Ovary (tissue), 3 donors: ENCODE results near the gene ADSL.

ENCODE experiments used
- CTCF ChIP-seq, 3 donors: fragments of 450-650 bp in 2 of 3; fragments of 200-600 bp in 1 of 3; IDR thresholded peaks; one replicate each; pipeline versions ENCODE4 v1.5.1 to v1.8.0; 2016 to 2022; ENCODE audit warnings: antibody characterized with exemption in 3 of 3, mild to moderate bottlenecking in 1 of 3
- POLR2A ChIP-seq: fragments of 450-650 bp; IDR thresholded peaks from one replicate; pipeline ENCODE4 v1.6.1; 2017; ENCODE audit warnings: antibody characterized with exemption, mild to moderate bottlenecking, moderate library complexity
- donor health status: DM: no; HTN: no; CAD: no.

GRCh38 chr22:40407021-40407761 is 60.9 kb downstream of the ADSL start:
- TF ChIP-seq CTCF (IDR thresholded peaks at IDR 0.05), result no peak
- TF ChIP-seq POLR2A, result no peak
